Raji (cell line): ENCODE data around the gene FGGY.

Experiments used
- POLR2A ChIP-seq: IDR thresholded peaks from 2 replicates; pipeline ENCODE4 v1.6.1; 2011; ENCODE audit warnings: low read depth, low read length, control low read depth; ENCODE audit not compliant: insufficient read depth

Gene FGGY

GRCh38 chr1:59688976-59689375 lies 392.1 kb downstream of the FGGY start:
- TF ChIP-seq POLR2A, result no peak

- TF ChIP-seq POLR2A, result no peak
These were observed 392.8 kb downstream of the FGGY start for GRCh38 chr1:59689730-59690129.

- no peak for TF ChIP-seq POLR2A
These were observed 393.5 kb downstream of the FGGY start for GRCh38 chr1:59690171-59690930.

- TF ChIP-seq POLR2A, result no peak
These were observed 394.4 kb downstream of the FGGY start for GRCh38 chr1:59691261-59691660.

- TF ChIP-seq POLR2A, result no peak
These were observed 395.7 kb downstream of the FGGY start for GRCh38 chr1:59692591-59692990.

- no peak for TF ChIP-seq POLR2A
These were observed 396.5 kb downstream of the FGGY start for GRCh38 chr1:59693406-59693805.

GRCh38 chr1:59695252-59695651 lies 398.4 kb downstream of the FGGY start:
- no peak for TF ChIP-seq POLR2A

GRCh38 chr1:59696421-59697115 lies 399.7 kb downstream of the FGGY start:
- TF ChIP-seq POLR2A, result no peak

- no peak for TF ChIP-seq POLR2A
These were observed 400.4 kb downstream of the FGGY start for GRCh38 chr1:59697150-59697800.

GRCh38 chr1:59698386-59698785 lies 401.5 kb downstream of the FGGY start:
- TF ChIP-seq POLR2A, result no peak

- no peak for TF ChIP-seq POLR2A
These were observed 402.4 kb downstream of the FGGY start for GRCh38 chr1:59699227-59699847.

GRCh38 chr1:59701376-59701775 lies 404.5 kb downstream of the FGGY start:
- no peak for TF ChIP-seq POLR2A

- TF ChIP-seq POLR2A, result no peak
These were observed 406.5 kb downstream of the FGGY start for GRCh38 chr1:59703226-59703917.

- no peak for TF ChIP-seq POLR2A
These were observed 407.1 kb downstream of the FGGY start for GRCh38 chr1:59703918-59704378.

GRCh38 chr1:59704716-59705115 lies 407.8 kb downstream of the FGGY start:
- TF ChIP-seq POLR2A, result no peak
